ENCODE measurements around the gene COL21A1. TPM values are rescaled to one million over a fixed set of nuclear protein-coding genes. Genes with fewer than 3 reads are reported as not detected.

Gene COL21A1
- total RNA-seq, 1 donor from 2014 or later, result not detected

- no peak for TF ChIP-seq CTCF (IDR thresholded peaks at IDR 0.05)
- no peaks in the 10 kb centered on the region for H3K4me1 Mint-ChIP-seq
- DNase-seq (no peak), ATAC-seq (ENCODE audit: low read depth) (no peak)
- H3K9me3 Mint-ChIP-seq, result peaks cover 4% of the 10 kb centered on the region
- ChIA-PET CTCF (no interaction called here), POLR2A (no interaction called here)
- H3K27me3 Mint-ChIP-seq, result no peaks in the 10 kb centered on the region
- intact Hi-C loops (cut with micrococcal nuclease), result no loop called here
- no peak overlapping the region for H3K4me3 Mint-ChIP-seq
- no peak overlapping the region for H3K27ac Mint-ChIP-seq
- H3K36me3 Mint-ChIP-seq (ENCODE audit: low read depth), result no peaks in the 10 kb centered on the region
Observed at GRCh38 chr6:56106231-56106630, 141.1 kb downstream of the COL21A1 start.

- Mint-ChIP-seq H3K27ac (no peak overlapping the region), H3K4me1 (no peaks in the 10 kb centered on the region), H3K4me3 (no peak overlapping the region), H3K36me3 (ENCODE audit: low read depth) (no peaks in the 10 kb centered on the region), H3K9me3 (no peaks in the 10 kb centered on the region), H3K27me3 (no peaks in the 10 kb centered on the region)
- TF ChIP-seq CTCF (IDR thresholded peaks at IDR 0.05), result no peak
- DNase-seq (no peak), ATAC-seq (ENCODE audit: low read depth) (no peak)
- ChIA-PET POLR2A (no interaction called here), CTCF (no interaction called here)
- intact Hi-C loops (cut with micrococcal nuclease), result no loop called here
Observed at GRCh38 chr6:56104591-56104990, 142.8 kb downstream of the COL21A1 start.

DNA sequence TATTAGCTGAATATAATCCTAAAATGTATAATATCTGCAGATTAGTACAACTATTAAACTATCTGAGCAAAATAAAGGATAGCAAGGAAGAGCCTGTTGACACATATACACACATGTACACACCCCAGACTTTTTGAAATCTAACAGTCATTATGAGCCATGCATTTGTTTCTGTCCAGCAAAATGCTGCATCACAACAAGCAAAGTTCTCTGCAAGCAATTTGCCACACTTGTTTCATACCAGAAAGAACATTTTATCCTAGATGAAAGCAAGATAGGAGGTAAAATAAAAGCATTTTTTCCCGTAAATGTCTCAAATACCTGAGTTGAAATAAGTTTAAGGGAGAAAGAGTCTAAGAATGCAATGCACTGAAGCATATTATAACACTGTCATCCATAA lies 145.2 kb downstream of the COL21A1 start:
- POLR2A ChIA-PET, result no interaction called here
- peaks cover 3% of the 10 kb centered on the region for H3K9me3 Mint-ChIP-seq
- TF ChIP-seq CTCF (IDR thresholded peaks at IDR 0.05), result no peak
- DNase-seq (no peak), ATAC-seq (ENCODE audit: low read depth) (no peak)
- no peak overlapping the region for H3K27ac Mint-ChIP-seq
- CTCF ChIA-PET, result no interaction called here
- no peaks in the 10 kb centered on the region for H3K27me3 Mint-ChIP-seq
- no peak overlapping the region for H3K4me3 Mint-ChIP-seq
- H3K4me1 Mint-ChIP-seq, result no peaks in the 10 kb centered on the region
- no peaks in the 10 kb centered on the region for H3K36me3 Mint-ChIP-seq (ENCODE audit: low read depth)
- intact Hi-C loops (cut with micrococcal nuclease), result no loop called here

- Mint-ChIP-seq H3K9me3 (peaks cover 3% of the 10 kb centered on the region), H3K27me3 (no peaks in the 10 kb centered on the region), H3K4me1 (no peaks in the 10 kb centered on the region), H3K36me3 (ENCODE audit: low read depth) (no peaks in the 10 kb centered on the region), H3K4me3 (no peak overlapping the region), H3K27ac (no peak overlapping the region)
- ATAC-seq (ENCODE audit: low read depth) (no peak), DNase-seq (no peak)
- ChIA-PET CTCF (no interaction called here), POLR2A (no interaction called here)
- intact Hi-C loops (cut with micrococcal nuclease), result no loop called here
- TF ChIP-seq CTCF (IDR thresholded peaks at IDR 0.05), result no peak
Observed at GRCh38 chr6:56101141-56101553, 146.2 kb downstream of the COL21A1 start.

DNA sequence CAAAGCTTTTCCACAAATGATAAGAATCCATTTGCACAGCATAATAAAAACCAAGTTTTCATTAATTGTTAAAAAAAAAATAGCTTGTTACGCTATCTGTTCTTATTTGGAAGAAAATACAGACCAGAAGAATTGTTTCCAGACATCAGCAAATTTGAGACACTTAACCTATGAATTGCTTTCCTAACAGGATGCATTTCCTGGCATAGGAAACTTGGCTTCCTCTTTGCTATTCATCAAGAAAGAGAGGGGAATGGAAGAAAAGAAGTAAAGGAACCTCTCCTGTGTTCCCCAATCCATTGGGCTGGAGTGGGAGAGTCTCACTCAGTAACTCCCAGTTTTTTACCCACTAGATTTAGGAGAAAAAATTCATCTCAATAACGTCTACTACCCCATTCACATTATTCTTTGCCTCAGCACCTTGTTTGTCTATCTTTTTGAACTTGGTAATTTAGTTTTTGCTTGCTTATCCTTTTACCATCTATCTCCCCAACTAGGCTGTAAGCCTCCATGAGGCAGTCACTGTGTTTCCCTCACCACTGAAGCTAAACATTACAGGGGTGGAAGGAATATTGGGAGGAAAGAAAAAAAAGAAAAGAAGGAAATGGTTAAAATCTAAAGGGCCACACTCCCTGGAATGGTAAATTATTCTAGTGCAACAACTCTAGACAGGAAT lies 150.3 kb downstream of the COL21A1 start:
- Mint-ChIP-seq H3K4me3 (no peak overlapping the region), H3K27ac (no peak overlapping the region), H3K9me3 (peaks cover 3% of the 10 kb centered on the region), H3K27me3 (no peaks in the 10 kb centered on the region), H3K36me3 (ENCODE audit: low read depth) (no peaks in the 10 kb centered on the region), H3K4me1 (no peaks in the 10 kb centered on the region)
- TF ChIP-seq CTCF (IDR thresholded peaks at IDR 0.05), result no peak
- intact Hi-C loops (cut with micrococcal nuclease), result no loop called here
- ChIA-PET CTCF (no interaction called here), POLR2A (no interaction called here)
- ATAC-seq (ENCODE audit: low read depth), result no peak
- no peak for DNase-seq
